CD4-positive, alpha-beta T cell treated with Interleukin-21 for 1 hour (primary cell): ENCODE measurements around the gene TMEM106A.
"Not testable (repeated sequence)": the region's sequence is repeated elsewhere in the genome, so short reads cannot be mapped to it uniquely, and the experiment has no call there.

Experiments used
- DNase-seq: peaks from one replicate; pipeline ENCODE4 v3.0.0-alpha.2; 2020

TMEM106A gene

DNA sequence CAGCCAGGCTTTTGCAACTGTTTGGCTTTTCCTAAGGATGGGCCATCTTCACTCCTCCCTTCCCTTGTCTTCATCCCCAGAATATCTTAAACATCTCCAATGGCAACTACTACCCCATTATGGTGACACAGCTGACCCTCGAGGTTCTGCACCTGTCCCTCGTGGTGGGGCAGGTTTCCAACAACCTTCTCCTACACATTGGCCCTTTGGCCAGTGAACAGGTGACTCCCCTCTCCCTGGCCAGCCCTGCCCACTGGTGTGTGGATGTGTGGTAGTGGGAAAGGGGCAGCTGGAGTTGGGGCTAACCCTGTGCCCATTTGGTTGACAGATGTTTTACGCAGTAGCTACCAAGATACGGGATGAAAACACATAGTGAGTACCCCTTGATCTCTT lies 4.7 kb downstream of the TMEM106A start:
- no peak for DNase-seq

DNA sequence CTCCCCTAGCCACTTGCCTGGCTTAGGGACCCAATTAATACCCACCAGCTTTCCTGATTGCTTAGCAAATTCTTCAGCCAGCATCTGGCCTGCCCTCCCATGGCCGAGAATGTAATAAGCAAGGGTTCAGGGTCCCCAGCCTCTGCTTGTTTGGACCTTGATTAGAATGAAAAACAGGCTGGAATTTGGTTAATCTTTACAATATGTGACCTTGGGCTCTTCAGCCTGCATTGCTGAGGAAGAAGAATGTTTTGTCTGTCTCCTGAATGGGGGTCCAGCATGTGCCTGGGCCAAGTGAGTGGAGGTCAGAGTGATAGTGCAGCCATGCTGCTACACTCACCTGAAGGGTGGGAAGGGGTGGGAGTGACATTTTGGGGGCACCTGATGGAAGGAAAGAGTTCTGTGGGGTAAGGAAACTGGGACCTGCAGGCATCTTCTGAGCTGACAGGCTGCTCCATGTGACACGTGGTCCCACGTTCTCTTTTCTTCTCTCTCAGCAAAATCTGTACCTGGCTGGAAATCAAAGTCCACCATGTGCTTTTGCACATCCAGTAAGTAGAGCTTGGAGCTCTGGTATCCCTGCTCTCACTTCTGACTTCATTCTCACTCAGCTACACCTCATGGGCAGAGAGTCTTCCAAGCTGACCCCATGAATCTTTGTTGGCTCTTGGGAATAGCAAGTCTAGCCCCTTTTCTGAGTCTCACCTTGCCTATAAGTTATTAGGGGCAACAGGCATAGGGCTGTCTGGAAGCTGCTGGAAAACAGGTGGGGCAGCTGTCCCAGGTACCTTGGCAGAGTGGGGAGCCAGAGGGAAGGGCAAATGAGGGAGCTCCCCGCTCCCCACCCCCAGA lies 5.3 kb downstream of the TMEM106A start:
- no peak for DNase-seq

DNA sequence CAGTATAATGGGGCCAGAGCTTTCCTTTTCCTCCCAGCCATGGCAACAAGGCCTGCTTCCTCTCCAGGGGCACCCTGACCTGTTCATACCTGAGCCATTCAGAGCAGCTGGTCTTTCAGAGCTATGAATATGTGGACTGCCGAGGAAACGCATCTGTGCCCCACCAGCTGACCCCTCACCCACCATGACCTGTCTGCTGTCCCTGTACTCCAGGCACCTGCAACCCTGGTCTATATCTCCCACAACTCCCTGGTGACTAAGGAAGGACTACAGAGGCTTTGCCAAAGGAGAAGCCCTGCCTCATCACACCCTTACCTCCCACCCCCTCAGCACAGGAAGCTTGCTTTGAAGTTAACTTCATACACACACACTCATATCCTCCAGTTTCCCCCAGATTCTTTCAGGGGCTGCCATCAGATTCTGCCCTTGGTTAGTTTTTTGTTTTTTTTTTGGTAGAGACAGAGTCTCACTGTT lies 6.0 kb downstream of the TMEM106A start:
- DNase-seq, result no peak

DNA sequence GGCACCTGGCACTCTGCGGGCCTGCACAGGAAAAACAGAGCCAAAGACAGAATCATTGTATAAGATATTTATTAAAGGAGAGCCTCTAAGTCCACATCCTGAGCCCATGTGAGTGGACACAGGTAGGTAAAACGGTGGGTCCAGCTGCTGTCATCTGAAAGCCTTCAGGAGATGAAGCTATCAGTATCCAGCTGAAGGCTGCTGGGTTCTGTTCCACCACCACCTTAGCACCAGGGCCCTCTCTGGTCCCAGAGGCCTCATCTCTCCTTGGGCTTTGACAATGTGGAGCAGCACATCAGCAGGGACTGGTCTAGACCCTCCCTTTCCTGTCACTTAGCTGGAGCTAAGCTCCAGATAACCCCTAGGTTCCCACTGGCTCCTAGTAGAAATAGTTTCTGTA lies 7.3 kb downstream of the TMEM106A start:
- no peak for DNase-seq

DNA sequence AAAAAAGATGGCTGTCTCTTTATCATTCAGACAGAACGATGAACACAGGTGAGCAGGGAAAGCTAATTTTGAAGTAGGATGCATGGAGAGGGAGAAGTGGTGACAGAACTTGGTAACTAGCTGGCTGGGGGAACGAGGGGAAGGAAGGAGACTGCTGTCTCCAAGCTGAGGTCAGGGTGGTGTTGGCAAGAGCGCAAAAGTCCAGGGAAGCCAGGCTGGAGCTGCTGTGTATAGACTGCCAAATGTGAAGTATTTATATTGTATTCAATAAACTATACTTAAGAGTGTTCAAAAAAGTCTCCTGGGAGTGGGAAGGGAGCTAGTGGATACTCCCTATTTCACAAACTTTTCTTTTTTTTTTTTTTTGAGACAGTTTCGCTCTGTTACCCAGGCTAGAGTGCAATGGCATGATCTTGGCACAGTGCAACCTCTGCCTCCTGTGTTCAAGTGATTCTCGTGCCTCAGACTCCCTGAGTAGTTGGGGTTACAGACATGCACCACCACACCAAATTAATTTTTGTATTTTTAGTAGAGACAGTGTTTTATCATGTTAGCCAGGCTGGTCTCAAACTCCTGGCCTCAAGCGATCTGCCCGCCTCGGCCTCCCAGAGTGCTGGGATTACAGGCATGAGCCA lies 8.2 kb downstream of the TMEM106A start:
- DNase-seq, result no peak

DNA sequence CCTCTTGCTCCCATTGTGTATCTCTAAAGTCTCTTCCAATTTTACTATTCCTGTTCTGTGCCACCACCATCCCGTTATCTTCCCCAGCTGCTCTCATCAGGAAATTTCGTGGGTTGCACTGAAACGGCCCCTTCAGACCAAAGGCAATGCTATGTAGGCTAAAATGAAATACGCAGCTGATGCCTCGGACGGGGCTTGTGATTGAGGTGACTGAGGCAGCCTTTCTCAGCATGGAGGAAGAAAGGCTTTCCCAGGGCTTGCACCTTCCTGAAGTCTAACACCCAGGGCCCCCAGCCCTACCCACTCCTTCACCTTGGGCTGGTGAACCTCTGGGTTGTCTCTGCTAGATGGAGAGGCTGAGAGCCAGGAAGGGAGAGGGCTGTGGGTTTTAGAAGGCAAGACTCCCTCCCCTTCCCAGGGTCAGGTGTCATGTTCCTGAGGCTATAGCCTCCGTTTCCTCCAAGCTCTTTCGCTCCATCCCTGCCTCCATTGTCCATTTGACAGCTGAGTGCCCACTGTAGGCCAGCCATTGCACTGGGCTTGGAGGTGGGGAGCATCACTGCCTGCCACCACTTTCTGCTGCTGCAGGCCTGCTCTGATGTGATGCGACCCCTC lies 8.9 kb downstream of the TMEM106A start:
- no peak for DNase-seq

DNA sequence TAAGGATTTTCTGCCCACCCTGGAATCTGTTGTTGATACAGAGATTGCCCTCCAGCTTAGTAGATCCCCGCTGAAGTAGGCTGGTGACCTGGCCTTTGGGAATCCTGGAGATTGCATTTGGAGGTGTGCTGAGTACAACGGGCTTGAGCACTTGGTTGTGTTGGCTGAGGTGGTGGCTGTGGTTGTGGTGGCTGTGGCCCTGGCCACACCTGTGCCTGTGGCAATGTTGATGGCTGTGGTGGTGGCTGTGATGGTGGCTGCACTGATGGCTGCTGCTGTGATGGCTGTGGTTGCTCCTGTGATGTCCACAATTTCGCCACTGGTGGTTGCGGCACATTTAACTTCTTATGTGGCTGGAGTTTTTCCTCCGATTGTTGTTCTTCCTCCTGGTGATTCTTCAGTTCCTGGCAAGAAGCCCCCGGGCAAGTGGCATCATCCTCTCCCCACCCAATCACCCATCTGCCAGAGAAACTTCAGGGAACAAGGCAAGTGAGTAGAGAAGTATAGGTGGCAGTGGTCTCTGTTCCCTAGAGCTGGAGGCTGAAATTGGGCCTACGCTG lies 12.6 kb downstream of the TMEM106A start:
- no peak for DNase-seq

DNA sequence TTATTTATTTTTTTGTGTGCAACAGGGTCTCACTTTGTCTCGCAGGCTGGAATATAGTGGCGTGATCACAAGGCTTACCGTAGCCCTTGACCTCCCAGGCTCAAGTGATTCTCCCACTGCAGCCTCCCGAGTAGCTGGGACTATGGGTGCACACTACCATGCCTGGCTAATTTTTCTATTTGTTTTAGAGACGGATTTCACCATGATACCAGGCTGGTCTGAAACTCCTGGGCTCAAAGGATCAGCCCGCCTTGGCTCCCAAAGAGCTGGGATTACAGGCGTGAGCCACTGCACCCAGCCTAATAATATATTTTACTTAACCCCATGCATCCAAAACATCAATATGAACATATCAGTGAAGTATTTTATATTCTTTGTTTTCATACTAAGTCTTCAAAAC lies 14.7 kb downstream of the TMEM106A start:
- no peak for DNase-seq

DNA sequence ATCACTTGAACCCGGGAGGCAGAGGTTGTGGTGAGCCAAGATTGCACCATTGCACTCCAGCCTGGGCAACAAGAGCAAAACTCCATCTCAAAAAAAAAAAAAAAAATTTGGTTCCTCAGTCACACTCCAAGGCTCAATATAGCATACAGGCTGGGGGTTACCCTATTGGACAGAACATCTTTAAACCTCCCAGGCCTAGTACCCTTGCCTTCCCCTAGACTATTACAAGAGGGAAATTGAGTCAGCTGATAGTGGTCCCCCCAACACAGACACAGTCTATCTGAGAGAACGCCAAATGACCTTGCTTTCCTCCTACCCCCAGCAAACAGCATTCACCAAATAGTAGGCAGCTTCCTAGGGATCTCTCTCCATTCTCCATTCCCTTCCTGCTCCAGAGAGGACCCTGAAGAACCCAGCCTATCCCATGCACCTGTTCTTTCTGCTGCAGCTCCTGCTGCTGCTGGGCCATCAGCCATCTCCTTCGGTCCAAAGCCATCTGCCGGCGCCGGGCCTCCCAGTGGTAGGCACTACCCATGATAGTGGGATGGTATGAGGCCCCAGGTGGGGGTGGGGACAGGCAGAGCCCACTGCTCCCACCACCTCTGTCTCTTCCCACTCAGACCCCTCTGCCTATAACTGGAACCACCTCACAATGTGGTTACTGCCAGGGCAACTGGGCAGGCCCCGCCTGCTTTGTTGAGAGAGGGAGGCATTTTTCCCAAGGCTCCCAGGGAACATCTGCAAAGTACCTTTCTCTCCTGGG lies 16.5 kb downstream of the TMEM106A start, which contains the start of gene CCDC200:
Gene CCDC200 (minus strand): TSS at position 604 of the 763 bp plus-strand sequence. CDS start 69 bp downstream, at position 535.
- not testable (repeated sequence) for DNase-seq

DNA sequence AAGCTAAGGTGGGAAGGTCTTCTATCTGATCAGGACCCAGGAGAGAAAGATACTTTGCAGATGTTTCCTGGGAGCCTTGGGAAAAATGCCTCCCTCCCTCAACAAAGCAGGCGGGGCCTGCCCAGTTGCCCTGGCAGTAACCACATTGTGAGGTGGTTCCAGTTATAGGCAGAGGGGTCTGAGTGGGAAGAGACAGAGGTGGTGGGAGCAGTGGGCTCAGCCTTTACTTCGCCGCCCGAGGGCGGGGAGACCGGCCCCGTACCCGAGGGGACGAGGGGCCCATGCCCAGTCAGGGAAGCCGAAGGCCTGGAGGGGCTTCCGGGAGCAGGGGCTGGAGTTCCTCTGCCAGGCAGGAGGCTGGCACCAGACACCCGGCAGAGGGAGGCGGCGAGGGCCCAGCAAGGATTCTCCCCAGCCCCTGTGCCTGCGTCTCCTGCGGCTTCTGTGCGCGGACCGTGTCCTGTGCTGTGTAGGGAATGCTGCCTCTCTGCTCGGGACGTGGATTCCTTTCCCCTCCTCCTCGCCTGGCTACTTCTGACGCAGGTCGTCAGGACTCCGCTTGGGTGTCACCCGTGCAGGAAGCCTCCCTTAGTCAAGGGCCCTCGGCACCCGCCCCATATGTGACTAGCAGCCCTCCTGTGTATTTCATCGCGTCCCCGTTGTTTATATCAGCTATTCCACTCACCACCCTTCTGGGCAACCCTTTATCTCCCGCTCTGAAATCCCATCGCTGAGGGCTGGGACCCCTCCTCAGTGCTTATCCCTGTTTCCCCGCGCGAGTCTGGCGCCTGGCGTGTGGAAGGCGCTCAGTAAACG lies 19.7 kb downstream of the TMEM106A start:
- DNase-seq, result not testable (repeated sequence)

DNA sequence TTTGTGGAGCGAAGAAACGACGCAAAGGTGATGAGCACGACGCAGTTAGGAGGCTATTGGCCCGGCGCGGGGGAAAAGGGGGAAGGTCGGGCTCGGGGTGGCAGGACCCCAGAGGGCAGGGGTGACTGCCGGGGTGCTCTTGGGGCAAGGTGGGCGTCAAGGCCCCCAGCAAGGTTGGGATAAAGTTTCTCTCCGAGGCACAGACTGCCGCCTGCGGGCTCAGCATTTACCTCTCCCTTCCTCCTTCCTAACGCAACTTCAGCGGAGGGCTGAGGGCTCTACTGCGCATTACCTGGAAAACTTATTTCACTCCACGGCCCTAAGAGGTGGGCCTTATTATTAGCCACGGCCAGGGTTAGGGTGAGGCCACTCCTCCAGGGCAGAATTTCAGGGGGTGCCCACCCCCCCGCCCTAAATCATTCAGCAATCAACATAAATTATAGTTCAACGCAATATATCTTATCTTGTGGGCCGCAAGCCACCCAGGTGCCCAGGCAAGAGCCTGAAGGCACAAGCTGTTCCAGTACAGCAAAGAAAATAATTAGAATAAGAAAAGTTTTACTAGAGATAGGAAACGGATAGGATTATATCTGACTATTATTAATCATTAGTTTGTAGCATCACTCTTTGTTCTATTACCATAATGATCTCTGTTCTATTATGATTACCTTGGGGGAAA lies 20.5 kb downstream of the TMEM106A start:
- peak; percentile 13 for DNase-seq

DNA sequence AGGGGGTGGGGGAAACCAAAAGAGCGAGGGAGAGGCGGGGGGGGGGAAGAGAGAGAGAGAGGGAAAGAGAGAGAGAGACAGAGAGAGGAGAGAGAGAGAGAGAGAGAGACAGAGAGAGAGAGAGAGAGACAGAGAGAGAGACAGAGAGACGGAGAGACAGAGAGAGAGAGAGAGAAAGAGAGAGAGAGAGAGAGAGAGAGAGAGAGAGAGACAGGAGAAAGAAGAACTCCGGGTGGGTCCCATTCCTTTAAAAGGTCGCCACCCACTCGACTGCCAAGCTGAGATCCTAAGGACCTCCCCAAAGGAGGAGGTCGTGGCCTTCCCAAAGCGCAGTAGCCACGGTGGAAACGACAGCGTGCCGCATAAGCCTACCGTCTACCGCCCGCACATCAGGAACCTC lies 21.6 kb downstream of the TMEM106A start:
- not testable (repeated sequence) for DNase-seq

DNA sequence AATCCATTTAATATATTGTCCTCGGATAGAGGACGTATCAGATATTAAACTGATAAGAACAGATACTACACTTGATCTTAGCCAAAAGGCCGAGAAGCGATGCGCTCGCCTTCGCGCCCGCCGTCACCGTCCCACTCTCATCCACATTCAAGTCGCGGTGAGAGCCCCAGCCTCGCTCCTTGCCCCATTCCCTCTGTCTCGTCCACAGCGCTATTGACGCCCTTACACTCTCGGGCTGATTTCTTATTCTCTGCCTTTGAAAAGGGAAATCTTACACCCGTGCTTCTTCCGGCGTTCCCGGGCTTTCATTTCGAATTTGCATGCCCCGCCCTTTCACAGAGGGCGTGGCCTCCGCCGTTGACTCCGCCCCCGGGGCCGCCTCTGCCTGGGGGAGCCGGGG lies 22.2 kb downstream of the TMEM106A start, which contains the start of gene RNU2-1:
Gene RNU2-1 (minus strand): TSS at position 101 of the 400 bp plus-strand sequence.
- DNase-seq, result not testable (repeated sequence)

DNA sequence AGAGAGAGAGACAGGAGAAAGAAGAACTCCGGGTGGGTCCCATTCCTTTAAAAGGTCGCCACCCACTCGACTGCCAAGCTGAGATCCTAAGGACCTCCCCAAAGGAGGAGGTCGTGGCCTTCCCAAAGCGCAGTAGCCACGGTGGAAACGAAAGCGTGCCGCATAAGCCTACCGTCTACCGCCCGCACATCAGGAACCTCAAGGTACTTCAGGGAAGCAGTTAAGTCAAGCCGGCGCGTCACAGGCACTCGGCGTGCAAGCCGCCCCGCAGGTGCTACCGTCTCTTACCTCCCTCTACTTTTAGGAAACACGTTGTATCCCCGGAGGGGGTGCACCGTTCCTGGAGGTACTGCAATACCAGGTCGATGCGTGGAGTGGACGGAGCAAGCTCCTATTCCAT lies 27.9 kb downstream of the TMEM106A start:
- DNase-seq, result not testable (repeated sequence)

DNA sequence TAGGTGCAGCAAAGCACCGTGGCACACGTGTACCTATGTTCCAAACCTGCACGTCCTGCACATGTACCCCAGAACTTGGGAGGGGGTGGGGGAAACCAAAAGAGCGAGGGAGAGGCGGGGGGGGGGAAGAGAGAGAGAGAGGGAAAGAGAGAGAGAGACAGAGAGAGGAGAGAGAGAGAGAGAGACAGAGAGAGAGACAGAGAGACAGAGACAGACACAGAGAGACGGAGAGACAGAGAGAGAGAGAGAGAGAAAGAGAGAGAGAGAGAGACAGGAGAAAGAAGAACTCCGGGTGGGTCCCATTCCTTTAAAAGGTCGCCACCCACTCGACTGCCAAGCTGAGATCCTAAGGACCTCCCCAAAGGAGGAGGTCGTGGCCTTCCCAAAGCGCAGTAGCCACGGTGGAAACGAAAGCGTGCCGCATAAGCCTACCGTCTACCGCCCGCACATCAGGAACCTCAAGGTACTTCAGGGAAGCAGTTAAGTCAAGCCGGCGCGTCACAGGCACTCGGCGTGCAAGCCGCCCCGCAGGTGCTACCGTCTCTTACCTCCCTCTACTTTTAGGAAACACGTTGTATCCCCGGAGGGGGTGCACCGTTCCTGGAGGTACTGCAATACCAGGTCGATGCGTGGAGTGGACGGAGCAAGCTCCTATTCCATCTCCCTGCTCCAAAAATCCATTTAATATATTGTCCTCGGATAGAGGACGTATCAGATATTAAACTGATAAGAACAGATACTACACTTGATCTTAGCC lies 29.1 kb downstream of the TMEM106A start:
- not testable (repeated sequence) for DNase-seq

DNA sequence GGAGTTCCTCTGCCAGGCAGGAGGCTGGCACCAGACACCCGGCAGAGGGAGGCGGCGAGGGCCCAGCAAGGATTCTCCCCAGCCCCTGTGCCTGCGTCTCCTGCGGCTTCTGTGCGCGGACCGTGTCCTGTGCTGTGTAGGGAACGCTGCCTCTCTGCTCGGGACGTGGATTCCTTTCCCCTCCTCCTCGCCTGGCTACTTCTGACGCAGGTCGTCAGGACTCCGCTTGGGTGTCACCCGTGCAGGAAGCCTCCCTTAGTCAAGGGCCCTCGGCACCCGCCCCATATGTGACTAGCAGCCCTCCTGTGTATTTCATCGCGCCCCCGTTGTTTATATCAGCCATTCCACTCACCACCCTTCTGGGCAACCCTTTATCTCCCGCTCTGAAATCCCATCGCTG lies 34.8 kb downstream of the TMEM106A start:
- DNase-seq, result not testable (repeated sequence)
